A673 (cell line): Measurements from ENCODE around the gene VSTM1. TPM values are rescaled to one million over a fixed set of nuclear protein-coding genes. Genes with fewer than 3 reads are reported as not detected.

ENCODE experiments used
- BruUV-seq: library from RNA; stranded (reverse); fragments of 400-500 nt; replicated peaks from 2 replicates; lab custom pipeline; 2021; lab: Mats Ljungman, UMichigan
- CTCF ChIA-PET: fragments of 300-600 bp; sonication (Branson Sonifier 250); formaldehyde crosslinking; loops from one replicate; lab custom pipeline; 2022; ENCODE audit warnings: antibody characterized with exemption; lab: Charles Lee
- POLR2A ChIA-PET: fragments of 300-600 bp; sonication (Branson Sonifier 250); formaldehyde crosslinking; loops from one replicate; lab custom pipeline; 2022; ENCODE audit warnings: antibody characterized with exemption; ENCODE audit not compliant: low non-redundant PET; lab: Charles Lee
- DNase-seq: peaks from one replicate; pipeline ENCODE4 v3.0.0-alpha.2; 2015; ENCODE audit warnings: low spot score
- H3K27ac ChIP-seq: fragments of 200-600 bp; sonication (generic); 2 replicates; pipeline ENCODE4 v1.5.1; 2016; ENCODE audit warnings: mixed run types, low read depth, mild to moderate bottlenecking, mixed read lengths, antibody characterized with exemption, low read length; ENCODE audit not compliant: poor library complexity, severe bottlenecking
- H3K27me3 ChIP-seq: fragments of 200-600 bp; sonication (generic); replicated peaks from 2 replicates; pipeline ENCODE4 v1.6.1; 2017; ENCODE audit warnings: mixed run types, low read depth, mild to moderate bottlenecking, mixed read lengths, antibody characterized with exemption, low read length; ENCODE audit not compliant: insufficient read depth, poor library complexity
- H3K36me3 ChIP-seq: fragments of 200-600 bp; sonication (generic); 2 replicates; pipeline ENCODE4 v1.6.1; 2016; ENCODE audit warnings: mixed run types, mild to moderate bottlenecking, mixed read lengths, antibody characterized with exemption, low read length; ENCODE audit not compliant: insufficient read depth, poor library complexity, severe bottlenecking
- H3K4me1 ChIP-seq: fragments of 200-600 bp; sonication (generic); 2 replicates; pipeline ENCODE4 v1.6.1; 2017; ENCODE audit warnings: mixed run types, mild to moderate bottlenecking, mixed read lengths, antibody characterized with exemption, low read length; ENCODE audit not compliant: insufficient read depth, poor library complexity, severe bottlenecking
- H3K4me3 ChIP-seq: fragments of 200-600 bp; sonication (generic); 2 replicates; pipeline ENCODE4 v1.5.1; 2016; ENCODE audit warnings: low read depth, mixed run types, mild to moderate bottlenecking, mixed read lengths, low read length; ENCODE audit not compliant: poor library complexity, severe bottlenecking
- H3K9me3 ChIP-seq: fragments of 200-600 bp; sonication (generic); 2 replicates; pipeline ENCODE4 v1.6.1; 2016; ENCODE audit warnings: mixed run types, low read depth, mild to moderate bottlenecking, mixed read lengths, antibody characterized with exemption, low read length; ENCODE audit not compliant: poor library complexity, severe bottlenecking
- EZH2 ChIP-seq: fragments of 200-600 bp; sonication (generic); IDR thresholded peaks from 2 replicates; pipeline ENCODE4 v1.6.1; 2017; ENCODE audit warnings: borderline replicate concordance, low read depth, mild to moderate bottlenecking, mixed read lengths, antibody characterized with exemption, low read length; ENCODE audit not compliant: poor library complexity, severe bottlenecking
- intact Hi-C: fragments of 100-400 bp; cut with micrococcal nuclease; formaldehyde crosslinking; loops from one replicate; pipeline ENCODE4 v1.10.0; 2022; ENCODE audit not compliant: unreplicated experiment
- total RNA-seq: library from RNA; stranded (reverse); gene quantifications from 2 replicates; pipeline ENCODE4 v1.2.3, GENCODE V29; 2021
- TF ChIP-seq, protein P1 (sequence below): fragments of 300-800, 200-600 bp; sonication (generic); conservative IDR thresholded peaks from 2 replicates; pipeline ENCODE4 v1.5.1; 2017; ENCODE audit warnings: low read depth, mild to moderate bottlenecking, antibody characterized with exemption, low read length, moderate library complexity, mixed read lengths

The VSTM1 gene
- total RNA-seq, 1 experiment from 2014 or later = not detected

DNA sequence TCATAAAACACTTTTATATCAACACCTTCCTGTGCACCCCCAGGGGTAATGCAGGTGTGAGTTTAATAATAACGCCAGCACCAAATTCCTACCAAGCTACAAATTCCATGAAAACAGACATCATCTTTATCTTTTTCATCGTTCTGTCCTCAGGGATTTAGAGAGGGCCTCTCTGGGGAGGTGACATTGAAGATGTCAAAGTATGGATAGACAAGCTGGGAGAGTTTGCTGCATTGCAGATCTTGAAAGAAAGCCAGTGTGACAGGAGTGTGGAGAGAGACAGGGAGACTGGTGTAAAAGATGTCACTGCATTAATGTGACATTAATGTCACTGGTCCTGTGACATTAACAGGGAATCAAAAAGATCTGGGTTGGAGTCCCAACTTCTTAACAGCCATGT, 62.2 kb downstream of the VSTM1 start:
- no peak for DNase-seq
- Histone ChIP-seq H3K9me3 (no peaks in the 10 kb centered on the region), H3K27me3 (peaks cover 8% of the 10 kb centered on the region), H3K4me3 (no peak overlapping the region), H3K27ac (no peak overlapping the region), H3K4me1 (no peaks in the 10 kb centered on the region), H3K36me3 (no peaks in the 10 kb centered on the region)
- ChIA-PET CTCF (interaction anchor here (0.6 kb wide), 1 partner anchor 26 kb away, joined by 3 read pairs; no protein-coding TSS in a partner anchor), POLR2A (no interaction called here)
- no peak for TF ChIP-seq EZH2
- TF ChIP-seq, protein P1, sequence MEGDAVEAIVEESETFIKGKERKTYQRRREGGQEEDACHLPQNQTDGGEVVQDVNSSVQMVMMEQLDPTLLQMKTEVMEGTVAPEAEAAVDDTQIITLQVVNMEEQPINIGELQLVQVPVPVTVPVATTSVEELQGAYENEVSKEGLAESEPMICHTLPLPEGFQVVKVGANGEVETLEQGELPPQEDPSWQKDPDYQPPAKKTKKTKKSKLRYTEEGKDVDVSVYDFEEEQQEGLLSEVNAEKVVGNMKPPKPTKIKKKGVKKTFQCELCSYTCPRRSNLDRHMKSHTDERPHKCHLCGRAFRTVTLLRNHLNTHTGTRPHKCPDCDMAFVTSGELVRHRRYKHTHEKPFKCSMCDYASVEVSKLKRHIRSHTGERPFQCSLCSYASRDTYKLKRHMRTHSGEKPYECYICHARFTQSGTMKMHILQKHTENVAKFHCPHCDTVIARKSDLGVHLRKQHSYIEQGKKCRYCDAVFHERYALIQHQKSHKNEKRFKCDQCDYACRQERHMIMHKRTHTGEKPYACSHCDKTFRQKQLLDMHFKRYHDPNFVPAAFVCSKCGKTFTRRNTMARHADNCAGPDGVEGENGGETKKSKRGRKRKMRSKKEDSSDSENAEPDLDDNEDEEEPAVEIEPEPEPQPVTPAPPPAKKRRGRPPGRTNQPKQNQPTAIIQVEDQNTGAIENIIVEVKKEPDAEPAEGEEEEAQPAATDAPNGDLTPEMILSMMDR = no peak
- intact Hi-C loops = no loop called here
- no TSS peak for BruUV-seq

- intact Hi-C loops = no loop called here
- no TSS peak for BruUV-seq
Measured at GRCh38 chr19:53999694-54000093, 64.0 kb downstream of the VSTM1 start.

DNA sequence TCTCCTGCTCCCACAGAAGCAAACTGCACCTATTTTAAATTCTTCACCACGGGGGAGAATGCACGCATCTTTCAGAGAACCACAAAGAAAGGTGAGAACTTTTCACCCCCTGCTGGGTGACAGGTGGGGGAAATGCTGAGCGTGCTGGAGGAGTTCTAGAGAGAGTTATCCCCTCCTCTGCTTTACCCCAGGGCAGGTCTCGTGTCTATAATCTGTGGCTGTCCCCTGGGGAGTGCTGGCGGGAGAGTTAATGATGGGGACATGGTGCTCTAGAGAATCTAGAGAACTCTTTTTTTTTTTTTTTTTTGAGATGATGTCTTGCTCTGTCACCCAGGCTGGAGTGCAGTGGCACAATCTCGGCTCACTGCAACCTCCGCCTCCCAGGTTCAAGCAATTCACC, 65.5 kb downstream of the VSTM1 start:
- TF ChIP-seq EZH2 = no peak
- TF ChIP-seq, protein P1 = no peak
- CTCF ChIA-PET = interaction anchor here (0.5 kb wide), 1 partner anchor 19 kb away, joined by 3 read pairs; no protein-coding TSS in a partner anchor
- no peak overlapping the region for H3K4me3 ChIP-seq
- DNase-seq = no peak
- H3K36me3 ChIP-seq = no peaks in the 10 kb centered on the region
- intact Hi-C loops = no loop called here
- no peak overlapping the region for H3K27ac ChIP-seq
- POLR2A ChIA-PET = no interaction called here
- H3K4me1 ChIP-seq = no peaks in the 10 kb centered on the region
- peaks cover 8% of the 10 kb centered on the region for H3K27me3 ChIP-seq
- no peaks in the 10 kb centered on the region for H3K9me3 ChIP-seq
- no TSS peak for BruUV-seq

More at GRCh38 chr19:53999694-54000093, 64.0 kb downstream of the VSTM1 start:
- ChIA-PET CTCF (no interaction called here), POLR2A (no interaction called here)
- Histone ChIP-seq H3K36me3 (no peaks in the 10 kb centered on the region), H3K9me3 (no peaks in the 10 kb centered on the region), H3K4me1 (no peaks in the 10 kb centered on the region), H3K27me3 (peaks cover 8% of the 10 kb centered on the region), H3K27ac (no peak overlapping the region), H3K4me3 (no peak overlapping the region)
- TF ChIP-seq, protein P1 = no peak
- no peak for TF ChIP-seq EZH2
- no peak for DNase-seq
